Measurements from ENCODE around the gene LDLRAD4.

The LDLRAD4 gene

DNA sequence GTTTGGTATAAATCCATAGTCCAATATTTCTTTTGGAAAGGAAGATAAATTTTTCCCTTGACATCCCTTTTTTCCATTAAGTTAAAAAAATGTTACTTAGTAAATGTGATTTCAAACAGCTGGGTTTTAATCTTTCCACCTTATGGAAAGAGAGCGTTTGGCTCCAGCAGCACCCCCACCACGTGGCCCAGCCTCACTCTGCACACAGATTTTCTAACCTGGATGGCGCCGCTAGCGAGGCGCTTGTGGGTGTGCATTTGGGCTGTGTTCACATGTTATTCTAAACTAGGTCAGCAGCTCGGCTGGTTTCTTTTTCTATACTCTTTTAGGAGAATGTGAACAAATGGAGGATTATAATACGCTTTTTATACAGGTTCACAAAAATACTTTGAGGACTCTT, 218.0 kb downstream of the LDLRAD4 start:
- Histone ChIP-seq H3K27ac (no peak overlapping the region), H3K36me3 (ENCODE audit: insufficient read depth, low read length) (no peaks in the 10 kb centered on the region), H3K4me3 (no peak overlapping the region), H3K9ac (ENCODE audit: insufficient read length) (no peak overlapping the region), H3K9me3 (ENCODE audit: low read depth, low read length) (no peaks in the 10 kb centered on the region)
- no peak for TF ChIP-seq POLR2AphosphoS5 (IDR thresholded peaks at IDR 0.05; ENCODE audit: borderline replicate concordance, low read depth, low read length)
- TF ChIP-seq EZH2 (IDR thresholded peaks at IDR 0.05), result no peak
- no peak for DNase-seq (ENCODE audit: low read depth, low spot score)

DNA sequence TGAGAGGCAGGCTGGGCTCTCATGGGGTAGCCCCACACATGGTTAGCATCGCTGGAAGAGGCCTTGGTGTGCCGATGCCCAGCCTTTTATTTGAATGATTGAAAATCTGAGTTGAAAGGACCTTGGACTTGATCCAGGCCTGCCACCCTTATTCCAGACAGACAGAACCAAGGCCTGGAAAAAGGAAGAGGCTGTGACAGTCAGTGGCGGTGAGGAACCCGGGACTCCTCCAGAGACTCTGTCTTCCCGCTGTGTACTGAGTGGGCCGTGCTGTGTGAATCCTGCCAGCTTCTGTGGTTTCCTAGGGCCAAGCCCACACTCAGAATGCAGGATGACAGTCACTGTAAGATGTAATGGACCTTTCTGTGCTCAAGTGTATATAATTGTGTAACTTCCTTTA, 218.5 kb downstream of the LDLRAD4 start:
- no peaks in the 10 kb centered on the region for H3K9me3 ChIP-seq (ENCODE audit: low read depth, low read length)
- H3K9ac ChIP-seq (ENCODE audit: insufficient read length), result no peak overlapping the region
- DNase-seq (ENCODE audit: low read depth, low spot score), result no peak
- TF ChIP-seq FOXP2 (optimal IDR thresholded peaks at IDR 0.05; ENCODE audit: control extremely low read depth, extremely low read length, insufficient read depth) (no peak), POLR2AphosphoS5 (IDR thresholded peaks at IDR 0.05; ENCODE audit: borderline replicate concordance, low read depth, low read length) (no peak), EZH2 (IDR thresholded peaks at IDR 0.05) (no peak)
- no peak overlapping the region for H3K4me3 ChIP-seq
- H3K36me3 ChIP-seq (ENCODE audit: insufficient read depth, low read length), result no peaks in the 10 kb centered on the region
- no peak overlapping the region for H3K27ac ChIP-seq

GRCh38 chr18:13437796-13438506, 219.4 kb downstream of the LDLRAD4 start:
- Histone ChIP-seq H3K36me3 (ENCODE audit: insufficient read depth, low read length) (no peaks in the 10 kb centered on the region), H3K4me3 (no peak overlapping the region), H3K9ac (ENCODE audit: insufficient read length) (no peak overlapping the region), H3K9me3 (ENCODE audit: low read depth, low read length) (no peaks in the 10 kb centered on the region), H3K27ac (no peak overlapping the region)
- no peak for TF ChIP-seq FOXP2 (optimal IDR thresholded peaks at IDR 0.05; ENCODE audit: control extremely low read depth, extremely low read length, insufficient read depth)
- no peak for TF ChIP-seq POLR2AphosphoS5 (IDR thresholded peaks at IDR 0.05; ENCODE audit: borderline replicate concordance, low read depth, low read length)
- no peak for TF ChIP-seq EZH2 (IDR thresholded peaks at IDR 0.05)
- no peak for DNase-seq (ENCODE audit: low read depth, low spot score)

DNA sequence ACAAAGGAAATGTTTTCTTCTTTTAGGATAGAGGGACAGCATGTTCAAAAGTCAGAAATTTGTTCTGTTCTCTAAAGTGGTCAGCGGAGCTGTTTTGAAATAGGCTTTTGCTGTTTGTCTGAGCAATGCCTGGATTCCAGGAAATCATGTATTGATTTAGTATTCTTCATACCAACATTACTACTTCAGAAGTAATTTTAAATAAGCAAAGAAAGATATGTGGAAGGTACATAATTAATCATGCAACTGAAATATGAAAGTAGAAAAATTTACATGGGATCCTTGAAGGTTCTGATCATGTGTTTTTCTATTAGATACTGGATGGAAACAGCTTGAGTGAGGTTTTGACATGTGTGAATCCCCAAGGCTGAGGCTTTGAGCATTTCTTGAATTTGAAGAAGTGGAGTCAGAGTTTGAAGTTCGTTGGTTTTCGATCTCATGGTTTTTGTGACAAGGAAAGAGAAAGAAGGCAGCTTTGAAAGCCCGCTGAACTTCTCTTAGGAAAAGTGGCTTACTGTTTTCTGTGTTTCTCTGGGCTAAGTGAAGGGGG, 220.0 kb downstream of the LDLRAD4 start:
- Histone ChIP-seq H3K4me3 (no peak overlapping the region), H3K9ac (ENCODE audit: insufficient read length) (no peak overlapping the region), H3K27ac (no peak overlapping the region), H3K9me3 (ENCODE audit: low read depth, low read length) (no peaks in the 10 kb centered on the region), H3K36me3 (ENCODE audit: insufficient read depth, low read length) (no peaks in the 10 kb centered on the region)
- no peak for TF ChIP-seq FOXP2 (optimal IDR thresholded peaks at IDR 0.05; ENCODE audit: control extremely low read depth, extremely low read length, insufficient read depth)
- no peak for TF ChIP-seq POLR2AphosphoS5 (IDR thresholded peaks at IDR 0.05; ENCODE audit: borderline replicate concordance, low read depth, low read length)
- no peak for TF ChIP-seq EZH2 (IDR thresholded peaks at IDR 0.05)
- DNase-seq (ENCODE audit: low read depth, low spot score), result no peak

GRCh38 chr18:13439461-13439860, 220.9 kb downstream of the LDLRAD4 start:
- TF ChIP-seq EZH2 (IDR thresholded peaks at IDR 0.05), result no peak
- TF ChIP-seq POLR2AphosphoS5 (IDR thresholded peaks at IDR 0.05; ENCODE audit: borderline replicate concordance, low read depth, low read length), result no peak
- no peak for TF ChIP-seq FOXP2 (optimal IDR thresholded peaks at IDR 0.05; ENCODE audit: control extremely low read depth, extremely low read length, insufficient read depth)
- no peaks in the 10 kb centered on the region for H3K9me3 ChIP-seq (ENCODE audit: low read depth, low read length)
- no peaks in the 10 kb centered on the region for H3K36me3 ChIP-seq (ENCODE audit: insufficient read depth, low read length)
- no peak for DNase-seq (ENCODE audit: low read depth, low spot score)
- H3K27ac ChIP-seq, result no peak overlapping the region
- no peak overlapping the region for H3K9ac ChIP-seq (ENCODE audit: insufficient read length)
- no peak overlapping the region for H3K4me3 ChIP-seq

DNA sequence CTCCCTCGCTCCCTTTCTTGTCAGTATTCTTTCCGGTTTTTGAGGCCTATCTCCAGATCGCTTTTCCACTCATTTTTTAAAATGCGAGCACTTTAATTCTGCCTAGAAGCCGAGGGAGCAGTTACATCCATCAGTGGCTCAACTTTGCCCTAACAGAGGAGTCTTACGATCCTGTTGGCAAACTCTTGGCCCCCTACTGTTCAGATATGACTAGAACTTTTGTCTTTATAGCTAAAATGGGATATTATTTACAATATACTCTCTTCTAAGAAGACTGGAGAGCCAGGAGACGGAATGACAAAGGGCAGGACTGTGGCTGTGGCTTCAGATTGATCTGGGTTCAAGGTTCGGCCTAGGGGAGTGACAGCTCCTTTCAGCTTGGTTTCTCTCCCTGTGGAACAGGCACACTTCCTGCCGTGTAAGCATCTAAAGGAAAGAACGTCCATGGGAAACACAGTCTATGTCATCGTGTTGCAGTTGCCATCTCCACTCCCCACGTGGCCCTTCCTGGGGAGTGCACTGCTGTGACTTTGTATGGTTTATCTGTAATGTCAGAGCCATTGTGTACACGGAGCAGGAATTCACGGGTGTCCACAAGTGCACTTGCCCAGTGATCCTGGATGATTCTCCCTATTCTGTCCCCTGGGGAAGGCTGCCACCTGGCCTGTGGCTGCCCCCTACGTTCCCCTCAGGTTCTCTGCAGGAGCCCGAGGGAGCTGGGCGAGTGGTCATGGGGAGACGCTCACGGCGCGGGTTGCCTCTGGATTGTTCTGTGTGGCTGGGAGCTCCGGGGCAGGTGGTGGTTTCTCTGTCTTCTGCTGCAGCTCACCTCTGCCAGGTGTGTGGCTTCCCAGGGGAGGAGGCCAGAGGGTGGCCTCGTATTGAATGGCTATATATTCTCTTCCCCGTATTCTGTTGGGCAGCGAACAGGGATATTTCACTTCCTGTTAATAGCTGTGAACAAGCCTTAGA, 222.0 kb downstream of the LDLRAD4 start:
- H3K4me3 ChIP-seq, result no peak overlapping the region
- H3K36me3 ChIP-seq (ENCODE audit: insufficient read depth, low read length), result no peaks in the 10 kb centered on the region
- no peak for TF ChIP-seq POLR2AphosphoS5 (IDR thresholded peaks at IDR 0.05; ENCODE audit: borderline replicate concordance, low read depth, low read length)
- TF ChIP-seq FOXP2 (optimal IDR thresholded peaks at IDR 0.05; ENCODE audit: control extremely low read depth, extremely low read length, insufficient read depth), result no peak
- no peak for TF ChIP-seq EZH2 (IDR thresholded peaks at IDR 0.05)
- H3K27ac ChIP-seq, result no peak overlapping the region
- H3K9ac ChIP-seq (ENCODE audit: insufficient read length), result no peak overlapping the region
- no peak for DNase-seq (ENCODE audit: low read depth, low spot score)
- no peaks in the 10 kb centered on the region for H3K9me3 ChIP-seq (ENCODE audit: low read depth, low read length)

GRCh38 chr18:13441736-13442135, 223.2 kb downstream of the LDLRAD4 start:
- Histone ChIP-seq H3K36me3 (ENCODE audit: insufficient read depth, low read length) (no peaks in the 10 kb centered on the region), H3K9ac (ENCODE audit: insufficient read length) (no peak overlapping the region), H3K4me3 (no peak overlapping the region), H3K9me3 (ENCODE audit: low read depth, low read length) (no peaks in the 10 kb centered on the region), H3K27ac (no peak overlapping the region)
- no peak for DNase-seq (ENCODE audit: low read depth, low spot score)
- TF ChIP-seq EZH2 (IDR thresholded peaks at IDR 0.05), result no peak
- TF ChIP-seq POLR2AphosphoS5 (IDR thresholded peaks at IDR 0.05; ENCODE audit: borderline replicate concordance, low read depth, low read length), result no peak
- no peak for TF ChIP-seq FOXP2 (optimal IDR thresholded peaks at IDR 0.05; ENCODE audit: control extremely low read depth, extremely low read length, insufficient read depth)

- H3K9ac ChIP-seq (ENCODE audit: insufficient read length), result no peak overlapping the region
- no peaks in the 10 kb centered on the region for H3K36me3 ChIP-seq (ENCODE audit: insufficient read depth, low read length)
- DNase-seq (ENCODE audit: low read depth, low spot score), result no peak
- TF ChIP-seq EZH2 (IDR thresholded peaks at IDR 0.05), result no peak
- no peak for TF ChIP-seq POLR2AphosphoS5 (IDR thresholded peaks at IDR 0.05; ENCODE audit: borderline replicate concordance, low read depth, low read length)
- TF ChIP-seq FOXP2 (optimal IDR thresholded peaks at IDR 0.05; ENCODE audit: control extremely low read depth, extremely low read length, insufficient read depth), result no peak
- H3K27ac ChIP-seq, result no peak overlapping the region
- H3K9me3 ChIP-seq (ENCODE audit: low read depth, low read length), result no peaks in the 10 kb centered on the region
- H3K4me3 ChIP-seq, result no peak overlapping the region
These were observed 223.9 kb downstream of the LDLRAD4 start for GRCh38 chr18:13442451-13442850.

All from SK-N-MC (cell line).